GM12865 (cell line): ENCODE measurements around the gene EN1.

Experiments used
- DNase-seq: peaks from one replicate; pipeline ENCODE4 v3.0.0; 2010; ENCODE audit warnings: low read depth
- H3K4me3 ChIP-seq: 2 replicates; pipeline ENCODE4 v1.5.1; 2011; ENCODE audit warnings: mild to moderate bottlenecking, low read depth, low read length, control low read depth
- TF ChIP-seq, protein P1 (sequence below): IDR thresholded peaks from 2 replicates; pipeline ENCODE4 v1.5.1; 2011; ENCODE audit warnings: low read length, control low read depth, low read depth, inconsistent platforms; ENCODE audit not compliant: insufficient read depth; ENCODE audit errors: missing control alignments

Gene EN1

DNA sequence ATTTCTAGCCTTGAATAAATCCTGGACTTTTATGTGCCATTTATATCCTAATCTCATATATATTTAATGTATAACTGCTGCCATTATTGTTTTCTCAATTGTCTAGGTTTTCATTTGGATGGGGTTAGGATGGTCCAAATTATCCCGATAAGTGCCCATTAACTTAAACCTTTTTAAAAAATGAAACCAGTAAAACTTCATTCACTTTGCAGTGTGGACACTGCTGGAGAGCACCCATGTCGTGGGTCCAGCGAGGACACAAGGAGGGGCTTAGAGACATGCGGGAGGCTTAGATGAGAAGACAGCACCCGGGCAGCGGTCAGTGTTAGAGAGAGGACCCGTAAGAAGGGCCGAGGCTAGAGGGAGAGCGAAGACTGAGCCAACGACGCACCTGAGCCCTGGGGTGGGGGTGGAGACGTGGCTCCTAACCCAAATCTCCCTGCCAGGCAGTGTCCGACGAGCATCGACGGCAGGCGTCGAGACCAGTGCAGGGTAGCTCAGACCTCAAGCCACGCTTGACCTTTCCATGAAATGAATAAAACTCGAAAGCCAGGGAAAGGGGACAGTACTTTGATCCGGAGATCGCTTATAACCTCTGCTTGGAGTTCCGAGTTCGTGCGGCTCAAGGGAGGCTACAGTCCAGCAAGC is 9.0 kb upstream of the EN1 start:
- H3K4me3 ChIP-seq, result no peak overlapping the region
- DNase-seq, result no peak
- TF ChIP-seq, protein P1, sequence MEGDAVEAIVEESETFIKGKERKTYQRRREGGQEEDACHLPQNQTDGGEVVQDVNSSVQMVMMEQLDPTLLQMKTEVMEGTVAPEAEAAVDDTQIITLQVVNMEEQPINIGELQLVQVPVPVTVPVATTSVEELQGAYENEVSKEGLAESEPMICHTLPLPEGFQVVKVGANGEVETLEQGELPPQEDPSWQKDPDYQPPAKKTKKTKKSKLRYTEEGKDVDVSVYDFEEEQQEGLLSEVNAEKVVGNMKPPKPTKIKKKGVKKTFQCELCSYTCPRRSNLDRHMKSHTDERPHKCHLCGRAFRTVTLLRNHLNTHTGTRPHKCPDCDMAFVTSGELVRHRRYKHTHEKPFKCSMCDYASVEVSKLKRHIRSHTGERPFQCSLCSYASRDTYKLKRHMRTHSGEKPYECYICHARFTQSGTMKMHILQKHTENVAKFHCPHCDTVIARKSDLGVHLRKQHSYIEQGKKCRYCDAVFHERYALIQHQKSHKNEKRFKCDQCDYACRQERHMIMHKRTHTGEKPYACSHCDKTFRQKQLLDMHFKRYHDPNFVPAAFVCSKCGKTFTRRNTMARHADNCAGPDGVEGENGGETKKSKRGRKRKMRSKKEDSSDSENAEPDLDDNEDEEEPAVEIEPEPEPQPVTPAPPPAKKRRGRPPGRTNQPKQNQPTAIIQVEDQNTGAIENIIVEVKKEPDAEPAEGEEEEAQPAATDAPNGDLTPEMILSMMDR, result no peak

- peak; percentile 75 for DNase-seq
- TF ChIP-seq, protein P1, result peak; percentile 86
- H3K4me3 ChIP-seq, result no peak overlapping the region
Measured at GRCh38 chr2:118855451-118856279, 8.2 kb upstream of the EN1 start.

DNA sequence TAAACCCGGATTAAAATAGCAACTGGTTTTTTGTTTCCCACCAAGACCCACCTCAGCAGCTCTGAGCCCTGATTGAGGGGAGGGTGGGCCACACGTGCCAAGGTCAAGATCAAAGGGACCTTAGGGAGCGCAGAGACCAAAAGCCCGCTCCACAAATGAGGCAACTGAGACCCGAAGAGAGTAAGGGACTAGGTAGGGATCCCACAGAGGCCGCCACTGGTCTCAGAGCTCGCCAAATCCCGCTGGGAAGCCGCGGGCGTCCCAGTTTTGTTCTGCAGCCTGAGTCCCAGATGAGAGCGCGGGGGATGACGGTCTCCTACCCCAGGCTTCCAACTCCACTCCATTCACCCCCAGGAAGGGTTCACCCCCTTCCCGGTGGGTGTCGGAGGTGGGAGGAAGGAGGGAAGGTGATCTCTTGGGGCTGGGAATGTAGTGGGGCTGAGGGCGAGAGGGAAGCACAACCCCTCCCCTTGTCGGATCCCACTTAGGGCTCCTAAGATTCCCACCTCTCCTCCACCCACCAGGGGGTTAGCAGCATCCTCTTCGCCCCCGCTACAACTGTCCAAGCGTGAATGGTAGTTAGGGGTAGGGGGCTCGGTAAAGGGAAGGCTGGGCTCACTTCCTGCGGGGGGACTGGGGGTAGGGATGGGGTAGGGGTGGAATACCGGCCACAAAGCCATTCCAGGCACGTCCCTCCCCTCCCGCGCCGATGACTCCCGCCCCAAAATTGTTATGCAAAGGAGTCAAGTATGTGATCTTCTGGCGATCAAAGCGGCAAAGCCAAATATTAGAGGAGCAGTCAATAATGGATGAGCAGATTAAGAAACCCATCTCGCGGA is 7.3 kb upstream of the EN1 start:
- DNase-seq, result no peak
- TF ChIP-seq, protein P1, result no peak
- H3K4me3 ChIP-seq, result no peak overlapping the region

GRCh38 chr2:118853651-118854291 is 6.3 kb upstream of the EN1 start:
- TF ChIP-seq, protein P1, result no peak
- no peak for DNase-seq
- no peak overlapping the region for H3K4me3 ChIP-seq

DNA sequence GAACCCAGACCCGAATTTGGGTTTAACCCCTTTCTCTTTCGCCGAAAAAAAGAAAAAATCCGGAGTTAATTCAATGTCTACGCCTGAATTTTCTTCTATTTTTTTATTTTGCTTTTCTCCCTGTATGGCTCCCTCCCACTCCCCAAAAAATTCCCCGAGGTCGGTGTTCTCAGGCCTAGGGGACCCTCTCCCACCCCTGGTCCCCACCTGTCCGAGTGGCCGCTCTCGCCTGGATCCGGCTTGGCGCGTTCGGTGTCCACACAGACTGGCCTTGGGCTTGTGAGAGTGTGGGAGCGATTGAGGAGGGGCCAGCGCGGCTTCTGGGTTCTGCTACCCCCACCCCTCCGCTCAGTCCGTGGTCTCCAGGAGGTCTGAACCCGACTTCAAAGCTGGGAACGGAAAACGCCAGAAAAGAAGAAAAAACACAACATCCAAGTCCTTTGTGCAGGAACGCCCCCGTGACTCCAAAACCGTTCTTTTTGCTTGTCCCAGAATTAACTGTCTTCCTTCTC is 5.7 kb upstream of the EN1 start:
- no peak for DNase-seq
- H3K4me3 ChIP-seq, result no peak overlapping the region
- TF ChIP-seq, protein P1, result no peak

GRCh38 chr2:118852605-118853128 is 5.2 kb upstream of the EN1 start:
- no peak overlapping the region for H3K4me3 ChIP-seq
- TF ChIP-seq, protein P1, result no peak
- no peak for DNase-seq
